GM23338 (cell line): ENCODE results near the gene CFAP410. TPM values are rescaled to one million over a fixed set of nuclear protein-coding genes. Genes with fewer than 3 reads are reported as not detected.

Experiments used
- ATAC-seq: fragments of 200-7000 bp; cut with Tn5 transposase; 3 replicates; pipeline ENCODE4 v1.9.1; 2020
- DNase-seq: peaks from one replicate; pipeline ENCODE4 v3.0.0-alpha.2; 2015; ENCODE audit warnings: low spot score
- H2AFZ ChIP-seq: fragments of 200-600 bp; sonication (generic); 2 replicates; pipeline ENCODE4 v1.8.0; 2016; ENCODE audit warnings: antibody characterized with exemption, mild to moderate bottlenecking, moderate library complexity
- H3F3A ChIP-seq: fragments of 200-600 bp; sonication (generic); replicated peaks from 2 replicates; pipeline ENCODE4 v1.8.0; 2017; ENCODE audit warnings: antibody characterized with exemption, mixed run types, low read depth
- H3K27ac ChIP-seq: fragments of 200-600 bp; sonication (generic); 2 replicates; pipeline ENCODE4 v1.6.1; 2016; ENCODE audit warnings: low read depth
- H3K27me3 ChIP-seq: fragments of 200-600 bp; sonication (generic); 2 replicates; pipeline ENCODE4 v1.8.0; 2016; ENCODE audit warnings: mild to moderate bottlenecking, mixed run types, moderate library complexity; ENCODE audit not compliant: insufficient read depth
- H3K36me3 ChIP-seq: fragments of 200-600 bp; sonication (generic); 2 replicates; pipeline ENCODE4 v1.8.0; 2016; ENCODE audit warnings: mild to moderate bottlenecking; ENCODE audit not compliant: insufficient read depth
- H3K4me1 ChIP-seq: fragments of 200-600 bp; sonication (generic); 2 replicates; pipeline ENCODE4 v1.8.0; 2016; ENCODE audit warnings: mild to moderate bottlenecking, moderate library complexity; ENCODE audit not compliant: insufficient read depth
- H3K4me2 ChIP-seq: fragments of 200-600 bp; sonication (generic); 2 replicates; pipeline ENCODE4 v1.7.1; 2017; ENCODE audit warnings: mixed run types
- H3K4me3 ChIP-seq: fragments of 200-600 bp; sonication (generic); 2 replicates; pipeline ENCODE4 v1.6.1; 2016; ENCODE audit warnings: mixed run types
- H3K79me2 ChIP-seq: fragments of 200-600 bp; sonication (generic); replicated peaks from 2 replicates; pipeline ENCODE4 v1.8.0; 2017; ENCODE audit warnings: mild to moderate bottlenecking; ENCODE audit not compliant: insufficient read depth
- H3K9me2 ChIP-seq: fragments of 200-600 bp; sonication (generic); 2 replicates; pipeline ENCODE4 v1.8.0; 2017; ENCODE audit not compliant: insufficient read depth
- H4K20me1 ChIP-seq: fragments of 200-600 bp; sonication (generic); replicated peaks from 2 replicates; pipeline ENCODE4 v1.8.0; 2017; ENCODE audit warnings: mild to moderate bottlenecking; ENCODE audit not compliant: insufficient read depth
- H3K27ac Mint-ChIP-seq: 2 replicates; pipeline ENCODE4 v1.8.0; 2020; ENCODE audit warnings: inconsistent platforms, mild to moderate bottlenecking, moderate library complexity, mixed read lengths
- H3K27me3 Mint-ChIP-seq: 3 replicates; pipeline ENCODE4 v1.8.0; 2022; ENCODE audit warnings: low read depth, mild to moderate bottlenecking, moderate library complexity, mixed read lengths, inconsistent platforms; ENCODE audit not compliant: insufficient read depth, poor library complexity
- H3K36me3 Mint-ChIP-seq: 3 replicates; pipeline ENCODE4 v1.8.0; 2021; ENCODE audit warnings: low read depth, mild to moderate bottlenecking, inconsistent platforms, moderate library complexity, mixed read lengths
- H3K4me1 Mint-ChIP-seq: 3 replicates; pipeline ENCODE4 v1.8.0; 2020; ENCODE audit warnings: mild to moderate bottlenecking, inconsistent platforms, mixed read lengths
- H3K4me3 Mint-ChIP-seq: 3 replicates; pipeline ENCODE4 v1.8.0; 2021; ENCODE audit warnings: moderate library complexity, mild to moderate bottlenecking, inconsistent platforms, mixed read lengths
- H3K9me3 Mint-ChIP-seq: 3 replicates; pipeline ENCODE4 v1.8.0; 2020; ENCODE audit warnings: moderate library complexity, mild to moderate bottlenecking, inconsistent platforms, mixed read lengths
- CREB1 ChIP-seq: fragments of 250-450 bp; sonication (Bioruptor Pico); IDR thresholded peaks from 2 replicates; pipeline ENCODE4 v1.5.0; 2020; ENCODE audit warnings: low read depth, mild to moderate bottlenecking, moderate library complexity
- ETS1 ChIP-seq: IDR thresholded peaks from 2 replicates; pipeline ENCODE4 v1.6.1; 2016; ENCODE audit warnings: antibody characterized with exemption
- EZH2phosphoT487 ChIP-seq: fragments of 200-600 bp; sonication (generic); IDR thresholded peaks from one replicate; pipeline ENCODE4 v1.8.1; 2018; ENCODE audit warnings: antibody characterized with exemption; ENCODE audit not compliant: unreplicated experiment
- REST ChIP-seq: IDR thresholded peaks from one replicate; pipeline ENCODE4 v1.6.1; 2018; ENCODE audit warnings: antibody characterized with exemption; ENCODE audit not compliant: unreplicated experiment
- STAT1 ChIP-seq: IDR thresholded peaks from one replicate; pipeline ENCODE4 v1.6.1; 2016; ENCODE audit warnings: antibody characterized with exemption; ENCODE audit not compliant: unreplicated experiment
- ZNF114 ChIP-seq: fragments of 250-450 bp; sonication (Bioruptor Pico); IDR thresholded peaks from 2 replicates; pipeline ENCODE4 v1.5.0; 2020; ENCODE audit warnings: mild to moderate bottlenecking, moderate library complexity
- ZNF331 ChIP-seq: fragments of 250-450 bp; sonication (Bioruptor Pico); IDR thresholded peaks from 2 replicates; pipeline ENCODE4 v1.5.0; 2020; ENCODE audit warnings: low read depth, mild to moderate bottlenecking, moderate library complexity
- ZNF462 ChIP-seq: fragments of 250-450 bp; sonication (Bioruptor Pico); IDR thresholded peaks from 2 replicates; pipeline ENCODE4 v1.5.0; 2020; ENCODE audit warnings: mild to moderate bottlenecking, moderate library complexity
- polyA plus RNA-seq: library from polyadenylated mRNA; unstranded; fragments of >200 nt; fragmentation: Nextera tagmentation; extraction: Ambion mirVana; gene quantifications from 2 replicates; pipeline ENCODE4 v1.2.1, GENCODE V29; 2016
- total RNA-seq: library from RNA; depleted of rRNA; stranded (reverse); fragments of >200 nt; shearing (Covaris generic); gene quantifications from 2 replicates; pipeline ENCODE4 v1.2.3, GENCODE V29; 2014

CFAP410 gene
- total and polyA plus RNA-seq, 2 experiments from 2014 or later, result 11.0 to 24.0 TPM

GRCh38 chr21:44320847-44321246 lies 18.3 kb downstream of the CFAP410 start (continued):
- no peak for TF ChIP-seq ZNF462 (CRISPR knock-in tag)

GRCh38 chr21:44319407-44320065 lies 19.7 kb downstream of the CFAP410 start:
- H3K27me3 ChIP-seq, result no peaks in the 10 kb centered on the region
- H2AFZ ChIP-seq, result no peak overlapping the region
- H3F3A ChIP-seq, result no peaks in the 10 kb centered on the region
- no peak overlapping the region for H3K4me3 Mint-ChIP-seq
- H3K36me3 ChIP-seq, result no peaks in the 10 kb centered on the region
- H4K20me1 ChIP-seq, result no peaks in the 10 kb centered on the region
- H3K4me2 ChIP-seq, result no peak overlapping the region
- peaks cover 10% of the 10 kb centered on the region for H3K27me3 Mint-ChIP-seq
- no peaks in the 10 kb centered on the region for H3K79me2 ChIP-seq
- H3K4me1 ChIP-seq, result no peaks in the 10 kb centered on the region
- H3K9me2 ChIP-seq, result no peaks in the 10 kb centered on the region
- no peaks in the 10 kb centered on the region for H3K9me3 Mint-ChIP-seq
- DNase-seq, result no peak
- H3K4me1 Mint-ChIP-seq, result no peaks in the 10 kb centered on the region
- no peak overlapping the region for H3K4me3 ChIP-seq
- ATAC-seq, result no peak
- H3K27ac Mint-ChIP-seq, result no peak overlapping the region
- no peak overlapping the region for H3K27ac ChIP-seq
- H3K36me3 Mint-ChIP-seq, result peaks cover 3% of the 10 kb centered on the region; the same call in 2 of the 3 replicates
- TF ChIP-seq EZH2phosphoT487 (no peak), ZNF114 (CRISPR knock-in tag) (no peak), REST (no peak), CREB1 (CRISPR knock-in tag) (no peak), STAT1 (no peak), ZNF331 (CRISPR knock-in tag) (no peak), ETS1 (no peak)
